GM19372 (cell line): Measurements from ENCODE around the gene KIF3C.
"Not testable (repeated sequence)": the region's sequence is repeated elsewhere in the genome, so short reads cannot be mapped to it uniquely, and the experiment has no call there.

Experiments used
- ATAC-seq: cut with Tn5 transposase; IDR thresholded peaks from one replicate; pipeline ENCODE4 v1.9.1; 2021; ENCODE audit warnings: mild to moderate bottlenecking, low read depth, moderate library complexity; ENCODE audit not compliant: unreplicated experiment

Gene KIF3C

GRCh38 chr2:25982273-25982967, at the start of gene KIF3C:
Gene KIF3C, minus strand, starts transcription at chr2:25982497. Its CDS starts 580 bp downstream, at chr2:25981917.
- ATAC-seq = peak; percentile 79

GRCh38 chr2:26028083-26028482, 45.8 kb upstream of the KIF3C start:
- ATAC-seq = not testable (repeated sequence)

- ATAC-seq = no peak
These were observed 43.2 kb upstream of the KIF3C start for GRCh38 chr2:26025509-26025908.

GRCh38 chr2:26024260-26024659, 42.0 kb upstream of the KIF3C start:
- no peak for ATAC-seq

DNA sequence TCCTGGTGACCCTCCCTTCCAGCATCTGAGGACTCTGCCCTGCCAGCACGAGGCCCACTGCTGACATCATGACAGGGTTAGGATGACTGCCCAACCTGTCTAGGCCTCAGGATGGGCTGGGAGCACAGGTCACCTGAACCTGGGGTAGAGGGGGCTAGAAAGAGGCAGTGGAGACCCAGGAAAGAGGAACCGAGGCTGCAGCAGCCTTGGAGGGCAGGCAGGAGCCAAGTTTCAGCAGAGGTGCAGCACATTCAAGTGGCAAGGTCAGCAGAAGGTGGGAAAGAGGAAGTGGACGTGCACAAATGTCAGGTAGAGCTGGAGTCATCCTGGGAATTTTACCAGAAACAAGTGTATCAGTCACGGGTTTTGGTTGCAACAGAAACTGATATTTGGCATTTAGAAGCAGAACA, 37.9 kb upstream of the KIF3C start:
- ATAC-seq = no peak

GRCh38 chr2:26018184-26019055, 36.1 kb upstream of the KIF3C start:
- ATAC-seq = no peak

- ATAC-seq = no peak
These were observed 35.3 kb upstream of the KIF3C start for GRCh38 chr2:26017464-26018183.

- not testable (repeated sequence) for ATAC-seq
These were observed 34.4 kb upstream of the KIF3C start for GRCh38 chr2:26016706-26017045.

- no peak for ATAC-seq
These were observed 33.9 kb upstream of the KIF3C start for GRCh38 chr2:26016012-26016705.

- no peak for ATAC-seq
These were observed 31.4 kb upstream of the KIF3C start for GRCh38 chr2:26013668-26014067.

DNA sequence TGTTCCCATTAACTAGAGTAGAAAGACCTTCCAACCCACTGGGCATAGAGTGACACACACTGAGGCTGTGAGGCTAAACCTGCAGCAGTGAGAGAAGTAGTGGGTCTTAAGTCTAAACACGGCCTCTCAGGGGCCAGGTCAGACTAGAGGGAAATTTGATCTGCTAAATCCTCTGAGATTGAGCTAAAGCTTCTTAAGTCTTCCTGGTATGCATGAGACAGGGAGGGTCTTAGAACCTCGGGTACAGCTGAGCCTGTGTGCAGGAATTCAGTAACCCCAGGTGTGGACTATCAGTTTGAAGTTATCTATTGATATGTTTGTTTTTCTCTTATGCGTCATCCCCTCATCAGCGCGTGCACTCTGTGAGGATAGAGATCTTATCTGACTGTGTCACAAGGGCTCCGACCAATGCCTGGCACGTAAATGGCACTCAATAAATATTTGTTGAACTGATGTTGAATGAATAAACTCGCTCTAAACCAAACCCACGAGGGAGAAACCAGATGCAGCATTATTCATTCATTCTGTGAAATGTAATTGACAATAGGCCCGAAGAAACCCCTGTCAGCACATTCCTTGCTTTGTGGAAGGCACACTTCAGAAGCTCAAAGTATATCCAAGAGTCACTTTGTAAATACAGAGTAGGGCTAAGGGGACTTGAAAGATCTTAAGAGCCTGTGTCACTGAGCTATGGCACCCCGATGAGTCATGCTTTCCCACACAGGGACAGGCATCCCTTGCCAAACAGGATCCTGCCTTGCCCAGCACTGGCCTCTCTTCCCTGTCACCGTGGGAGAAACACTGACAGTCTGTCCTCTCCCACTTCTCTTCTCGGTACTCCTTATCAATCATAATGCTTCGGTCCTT, 29.9 kb upstream of the KIF3C start:
- ATAC-seq = no peak

- no peak for ATAC-seq
These were observed 29.3 kb upstream of the KIF3C start for GRCh38 chr2:26011609-26011989.

GRCh38 chr2:26010943-26011342, 28.6 kb upstream of the KIF3C start:
- ATAC-seq = no peak

DNA sequence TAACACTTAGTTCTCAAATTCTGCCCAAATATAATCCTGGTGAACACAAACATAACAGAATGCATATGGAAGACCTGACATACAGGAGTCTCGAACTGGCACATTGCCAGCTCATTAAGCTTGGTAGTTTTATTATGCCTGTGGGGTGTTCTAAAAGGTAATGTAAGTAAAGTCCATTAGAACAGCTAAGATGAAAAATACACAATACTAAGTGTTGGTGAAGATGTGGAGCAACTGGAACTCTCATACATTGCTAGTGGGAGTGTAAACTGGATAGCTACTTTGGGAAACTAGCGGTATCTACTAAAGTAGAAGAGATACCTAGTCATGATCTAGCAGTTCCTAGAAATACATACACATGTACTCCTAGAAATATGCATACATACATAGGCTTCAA, 27.3 kb upstream of the KIF3C start:
- no peak for ATAC-seq

GRCh38 chr2:26008851-26009566, 26.7 kb upstream of the KIF3C start:
- ATAC-seq = no peak

DNA sequence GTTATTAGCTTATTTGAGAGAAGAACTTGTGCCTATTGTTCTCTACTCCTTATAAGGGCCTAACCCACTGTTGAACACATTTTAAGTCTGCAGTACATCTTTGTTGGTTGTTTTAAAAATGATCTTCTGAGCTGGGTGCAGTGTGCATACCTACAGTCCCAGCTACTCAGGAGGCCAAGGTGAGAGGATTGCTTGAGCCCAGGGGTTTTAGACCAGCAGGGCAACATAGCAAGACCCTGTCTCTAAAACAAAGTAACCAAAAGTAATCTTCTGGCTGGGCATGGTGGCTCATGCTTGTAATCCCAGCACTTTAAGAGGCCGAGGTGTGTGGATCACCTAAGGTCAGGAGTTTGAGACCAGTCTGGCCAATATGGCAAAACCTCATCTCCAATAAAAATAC, 25.8 kb upstream of the KIF3C start:
- ATAC-seq = no peak

- ATAC-seq = no peak
These were observed 20.5 kb upstream of the KIF3C start for GRCh38 chr2:26002632-26003310.

GRCh38 chr2:26001743-26002351, 19.6 kb upstream of the KIF3C start:
- ATAC-seq = no peak
